HG02623 (cell line): ENCODE measurements around the gene NOL4L.

Experiments used
- ATAC-seq: cut with Tn5 transposase; IDR thresholded peaks from one replicate; pipeline ENCODE4 v1.9.1; 2021; ENCODE audit warnings: moderate library complexity; ENCODE audit not compliant: unreplicated experiment

The NOL4L gene

GRCh38 chr20:32614303-32614702 lies 29.2 kb upstream of the NOL4L start:
- no peak for ATAC-seq

GRCh38 chr20:32613192-32614053 lies 28.3 kb upstream of the NOL4L start:
- ATAC-seq: no peak

- ATAC-seq: no peak
These were observed 27.4 kb upstream of the NOL4L start for GRCh38 chr20:32612351-32613191.

GRCh38 chr20:32611868-32612267 lies 26.7 kb upstream of the NOL4L start:
- ATAC-seq: no peak

GRCh38 chr20:32611286-32611685 lies 26.2 kb upstream of the NOL4L start:
- ATAC-seq: no peak

- ATAC-seq: no peak
These were observed 25.5 kb upstream of the NOL4L start for GRCh38 chr20:32610472-32611218.

- no peak for ATAC-seq
These were observed 24.9 kb upstream of the NOL4L start for GRCh38 chr20:32609993-32610392.

GRCh38 chr20:32609111-32609773 lies 24.1 kb upstream of the NOL4L start:
- no peak for ATAC-seq

- no peak for ATAC-seq
These were observed 23.5 kb upstream of the NOL4L start for GRCh38 chr20:32608664-32609015.

- no peak for ATAC-seq
These were observed 22.9 kb upstream of the NOL4L start for GRCh38 chr20:32607727-32608663.

- no peak for ATAC-seq
These were observed 22.2 kb upstream of the NOL4L start for GRCh38 chr20:32607324-32607723.

GRCh38 chr20:32606790-32607189 lies 21.7 kb upstream of the NOL4L start:
- no peak for ATAC-seq

GRCh38 chr20:32606107-32606506 lies 21.0 kb upstream of the NOL4L start:
- ATAC-seq: no peak

GRCh38 chr20:32605167-32605656 lies 20.1 kb upstream of the NOL4L start:
- ATAC-seq: no peak

- no peak for ATAC-seq
These were observed 18.1 kb upstream of the NOL4L start for GRCh38 chr20:32603046-32603726.

- ATAC-seq: no peak
These were observed 17.1 kb upstream of the NOL4L start for GRCh38 chr20:32602273-32602672.

GRCh38 chr20:32600681-32601237 lies 15.6 kb upstream of the NOL4L start:
- ATAC-seq: no peak

- ATAC-seq: no peak
These were observed 14.7 kb upstream of the NOL4L start for GRCh38 chr20:32599783-32600340.
